GM23338 (cell line): ENCODE measurements around the gene SYK. TPM values are rescaled to one million over a fixed set of nuclear protein-coding genes. Genes with fewer than 3 reads are reported as not detected.
A peak's percentile ranks its signal among the peaks of the same experiment; 100 is the strongest.

Source experiments
- ATAC-seq: fragments of 200-7000 bp; cut with Tn5 transposase; 3 replicates; pipeline ENCODE4 v1.9.1; 2020
- DNase-seq: peaks from one replicate; pipeline ENCODE4 v3.0.0-alpha.2; 2015; ENCODE audit warnings: low spot score
- H2AFZ ChIP-seq: fragments of 200-600 bp; sonication (generic); 2 replicates; pipeline ENCODE4 v1.8.0; 2016; ENCODE audit warnings: antibody characterized with exemption, mild to moderate bottlenecking, moderate library complexity
- H3F3A ChIP-seq: fragments of 200-600 bp; sonication (generic); replicated peaks from 2 replicates; pipeline ENCODE4 v1.8.0; 2017; ENCODE audit warnings: antibody characterized with exemption, mixed run types, low read depth
- H3K27ac ChIP-seq: fragments of 200-600 bp; sonication (generic); 2 replicates; pipeline ENCODE4 v1.6.1; 2016; ENCODE audit warnings: low read depth
- H3K27me3 ChIP-seq: fragments of 200-600 bp; sonication (generic); 2 replicates; pipeline ENCODE4 v1.8.0; 2016; ENCODE audit warnings: mild to moderate bottlenecking, mixed run types, moderate library complexity; ENCODE audit not compliant: insufficient read depth
- H3K36me3 ChIP-seq: fragments of 200-600 bp; sonication (generic); 2 replicates; pipeline ENCODE4 v1.8.0; 2016; ENCODE audit warnings: mild to moderate bottlenecking; ENCODE audit not compliant: insufficient read depth
- H3K4me1 ChIP-seq: fragments of 200-600 bp; sonication (generic); 2 replicates; pipeline ENCODE4 v1.8.0; 2016; ENCODE audit warnings: mild to moderate bottlenecking, moderate library complexity; ENCODE audit not compliant: insufficient read depth
- H3K4me2 ChIP-seq: fragments of 200-600 bp; sonication (generic); 2 replicates; pipeline ENCODE4 v1.7.1; 2017; ENCODE audit warnings: mixed run types
- H3K4me3 ChIP-seq: fragments of 200-600 bp; sonication (generic); 2 replicates; pipeline ENCODE4 v1.6.1; 2016; ENCODE audit warnings: mixed run types
- H3K79me2 ChIP-seq: fragments of 200-600 bp; sonication (generic); replicated peaks from 2 replicates; pipeline ENCODE4 v1.8.0; 2017; ENCODE audit warnings: mild to moderate bottlenecking; ENCODE audit not compliant: insufficient read depth
- H3K9me2 ChIP-seq: fragments of 200-600 bp; sonication (generic); 2 replicates; pipeline ENCODE4 v1.8.0; 2017; ENCODE audit not compliant: insufficient read depth
- H4K20me1 ChIP-seq: fragments of 200-600 bp; sonication (generic); replicated peaks from 2 replicates; pipeline ENCODE4 v1.8.0; 2017; ENCODE audit warnings: mild to moderate bottlenecking; ENCODE audit not compliant: insufficient read depth
- H3K27ac Mint-ChIP-seq: 2 replicates; pipeline ENCODE4 v1.8.0; 2020; ENCODE audit warnings: inconsistent platforms, mild to moderate bottlenecking, moderate library complexity, mixed read lengths
- H3K27me3 Mint-ChIP-seq: 3 replicates; pipeline ENCODE4 v1.8.0; 2022; ENCODE audit warnings: low read depth, mild to moderate bottlenecking, moderate library complexity, mixed read lengths, inconsistent platforms; ENCODE audit not compliant: insufficient read depth, poor library complexity
- H3K36me3 Mint-ChIP-seq: 3 replicates; pipeline ENCODE4 v1.8.0; 2021; ENCODE audit warnings: low read depth, mild to moderate bottlenecking, inconsistent platforms, moderate library complexity, mixed read lengths
- H3K4me1 Mint-ChIP-seq: 3 replicates; pipeline ENCODE4 v1.8.0; 2020; ENCODE audit warnings: mild to moderate bottlenecking, inconsistent platforms, mixed read lengths
- H3K4me3 Mint-ChIP-seq: 3 replicates; pipeline ENCODE4 v1.8.0; 2021; ENCODE audit warnings: moderate library complexity, mild to moderate bottlenecking, inconsistent platforms, mixed read lengths
- H3K9me3 Mint-ChIP-seq: 3 replicates; pipeline ENCODE4 v1.8.0; 2020; ENCODE audit warnings: moderate library complexity, mild to moderate bottlenecking, inconsistent platforms, mixed read lengths
- CREB1 ChIP-seq: fragments of 250-450 bp; sonication (Bioruptor Pico); IDR thresholded peaks from 2 replicates; pipeline ENCODE4 v1.5.0; 2020; ENCODE audit warnings: low read depth, mild to moderate bottlenecking, moderate library complexity
- ETS1 ChIP-seq: IDR thresholded peaks from 2 replicates; pipeline ENCODE4 v1.6.1; 2016; ENCODE audit warnings: antibody characterized with exemption
- EZH2 ChIP-seq: fragments of 200-600 bp; sonication (generic); IDR thresholded peaks from one replicate; pipeline ENCODE4 v1.8.0; 2017; ENCODE audit warnings: antibody characterized with exemption, mild to moderate bottlenecking, low read depth; ENCODE audit not compliant: unreplicated experiment
- EZH2phosphoT487 ChIP-seq: fragments of 200-600 bp; sonication (generic); IDR thresholded peaks from one replicate; pipeline ENCODE4 v1.8.1; 2018; ENCODE audit warnings: antibody characterized with exemption; ENCODE audit not compliant: unreplicated experiment
- JUNB ChIP-seq: IDR thresholded peaks from one replicate; pipeline ENCODE4 v1.6.1; 2016; ENCODE audit warnings: antibody characterized with exemption; ENCODE audit not compliant: unreplicated experiment
- NANOG ChIP-seq: IDR thresholded peaks from 2 replicates; pipeline ENCODE4 v1.6.1; 2016; ENCODE audit warnings: antibody characterized with exemption, borderline replicate concordance
- POLR2AphosphoS5 ChIP-seq: IDR thresholded peaks from 2 replicates; pipeline ENCODE4 v1.6.1; 2016; ENCODE audit warnings: antibody characterized with exemption, low read depth
- REST ChIP-seq: IDR thresholded peaks from one replicate; pipeline ENCODE4 v1.6.1; 2018; ENCODE audit warnings: antibody characterized with exemption; ENCODE audit not compliant: unreplicated experiment
- STAT1 ChIP-seq: IDR thresholded peaks from one replicate; pipeline ENCODE4 v1.6.1; 2016; ENCODE audit warnings: antibody characterized with exemption; ENCODE audit not compliant: unreplicated experiment
- ZNF114 ChIP-seq: fragments of 250-450 bp; sonication (Bioruptor Pico); IDR thresholded peaks from 2 replicates; pipeline ENCODE4 v1.5.0; 2020; ENCODE audit warnings: mild to moderate bottlenecking, moderate library complexity
- ZNF331 ChIP-seq: fragments of 250-450 bp; sonication (Bioruptor Pico); IDR thresholded peaks from 2 replicates; pipeline ENCODE4 v1.5.0; 2020; ENCODE audit warnings: low read depth, mild to moderate bottlenecking, moderate library complexity
- ZNF462 ChIP-seq: fragments of 250-450 bp; sonication (Bioruptor Pico); IDR thresholded peaks from 2 replicates; pipeline ENCODE4 v1.5.0; 2020; ENCODE audit warnings: mild to moderate bottlenecking, moderate library complexity
- long read RNA-seq: library from polyadenylated mRNA; unstranded; transcript quantifications from one replicate; pipeline ENCODE4 v2.0.0, GENCODE V29; 2020; ENCODE audit not compliant: unreplicated experiment
- polyA plus RNA-seq: library from polyadenylated mRNA; unstranded; fragments of >200 nt; fragmentation: Nextera tagmentation; extraction: Ambion mirVana; gene quantifications from 2 replicates; pipeline ENCODE4 v1.2.1, GENCODE V29; 2016
- total RNA-seq: library from RNA; depleted of rRNA; stranded (reverse); fragments of >200 nt; shearing (Covaris generic); gene quantifications from 2 replicates; pipeline ENCODE4 v1.2.3, GENCODE V29; 2014; rRNA removed
- TF ChIP-seq, protein P1 (sequence below), 2 experiments: fragments of 200-600 bp in 1 of 2; sonication (generic) in 1 of 2; conservative IDR thresholded peaks; 2 replicates each; pipeline versions ENCODE4 v1.5.1 to v1.6.1; 2016 to 2017; ENCODE audit warnings: antibody characterized with exemption in 2 of 2, low read depth in 2 of 2, mild to moderate bottlenecking in 2 of 2, moderate library complexity in 1 of 2

Gene SYK
- 5.4 and 5.8 TPM in 2 replicates for total RNA-seq
- polyA plus RNA-seq: 1.5 and 2.2 TPM in 2 replicates
- long read RNA-seq: 0 reads

GRCh38 chr9:90801241-90801972 is at the start of gene SYK:
Gene SYK, plus strand, starts transcription at chr9:90801819. Its CDS starts 42,080 bp downstream, at chr9:90843899.
- DNase-seq: peak; percentile 80
- Histone ChIP-seq H3K27ac (no peak within 1 kb of the TSS), H3K9me2 (no peaks in the 10 kb centered on the region), H3K79me2 (no peaks in the 10 kb centered on the region), H4K20me1 (no peaks in the 10 kb centered on the region), H3K36me3 (no peaks in the 10 kb centered on the region), H2AFZ (peak within 1 kb of the TSS; percentile 95), H3K4me1 (peaks cover 15% of the 10 kb centered on the region), H3K4me2 (peak within 1 kb of the TSS; percentile 91), H3K27me3 (peaks cover 29% of the 10 kb centered on the region), H3F3A (0 out of 2 replicates have a peak, but pooled peaks cover 3% of the 10 kb centered on the region), H3K4me3 (peak within 1 kb of the TSS; percentile 78)
- H3K27ac Mint-ChIP-seq: no peak within 1 kb of the TSS
- H3K9me3 Mint-ChIP-seq: no peaks in the 10 kb centered on the region
- peaks cover 4% of the 10 kb centered on the region; the same call in 1 of the 3 replicates for H3K4me1 Mint-ChIP-seq
- no peaks in the 10 kb centered on the region for H3K36me3 Mint-ChIP-seq
- H3K4me3 Mint-ChIP-seq: peak within 1 kb of the TSS; percentile 88
- TF ChIP-seq ZNF331 (no peak), JUNB (no peak), ZNF462 (CRISPR knock-in tag) (no peak), EZH2 (no peak), NANOG (no peak), CREB1 (no peak), ZNF114 (CRISPR knock-in tag) (no peak), POLR2AphosphoS5 (no peak), REST (no peak), ETS1 (no peak), EZH2phosphoT487 (no peak), STAT1 (no peak)
- TF ChIP-seq, protein P1, sequence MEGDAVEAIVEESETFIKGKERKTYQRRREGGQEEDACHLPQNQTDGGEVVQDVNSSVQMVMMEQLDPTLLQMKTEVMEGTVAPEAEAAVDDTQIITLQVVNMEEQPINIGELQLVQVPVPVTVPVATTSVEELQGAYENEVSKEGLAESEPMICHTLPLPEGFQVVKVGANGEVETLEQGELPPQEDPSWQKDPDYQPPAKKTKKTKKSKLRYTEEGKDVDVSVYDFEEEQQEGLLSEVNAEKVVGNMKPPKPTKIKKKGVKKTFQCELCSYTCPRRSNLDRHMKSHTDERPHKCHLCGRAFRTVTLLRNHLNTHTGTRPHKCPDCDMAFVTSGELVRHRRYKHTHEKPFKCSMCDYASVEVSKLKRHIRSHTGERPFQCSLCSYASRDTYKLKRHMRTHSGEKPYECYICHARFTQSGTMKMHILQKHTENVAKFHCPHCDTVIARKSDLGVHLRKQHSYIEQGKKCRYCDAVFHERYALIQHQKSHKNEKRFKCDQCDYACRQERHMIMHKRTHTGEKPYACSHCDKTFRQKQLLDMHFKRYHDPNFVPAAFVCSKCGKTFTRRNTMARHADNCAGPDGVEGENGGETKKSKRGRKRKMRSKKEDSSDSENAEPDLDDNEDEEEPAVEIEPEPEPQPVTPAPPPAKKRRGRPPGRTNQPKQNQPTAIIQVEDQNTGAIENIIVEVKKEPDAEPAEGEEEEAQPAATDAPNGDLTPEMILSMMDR (conservative IDR thresholded peaks at IDR 0.05; ENCODE audit: low read depth in 2 of 2): no peak
- peaks cover 21% of the 10 kb centered on the region for H3K27me3 Mint-ChIP-seq
- peak; percentile 94 for ATAC-seq
